Left kidney (tissue), 8 donors: ENCODE measurements around the gene CLSTN1. TPM values are rescaled to one million over a fixed set of nuclear protein-coding genes. Genes with fewer than 3 reads are reported as not detected.
A peak's percentile ranks its signal among the peaks of the same experiment; 100 is the strongest.

Experiments
- DNase-seq: peaks from one replicate; pipeline ENCODE4 v3.0.0-alpha.2; 2013
- long read RNA-seq, 8 donors: transcript quantifications; one replicate each; lab custom pipeline, GENCODE V29; 2026
- polyA plus RNA-seq: library from polyadenylated mRNA; unstranded; fragments of 120-200 nt; gene quantifications from one replicate; pipeline ENCODE4 v1.2.1, GENCODE V29; 2013; ENCODE audit not compliant: insufficient read length

Gene CLSTN1
- 151 TPM for polyA plus RNA-seq
- long read RNA-seq, donor 1, full-length matches to known transcripts: 14 of 52 reads
- long read RNA-seq, donor 1, partial matches to known transcripts: 29 of 52 reads
- long read RNA-seq, donor 1, other reads (novel, unspliced or antisense): 9 of 52 reads
- long read RNA-seq, donor 2, full-length matches to known transcripts: 8 of 27 reads
- long read RNA-seq, donor 2, partial matches to known transcripts: 11 of 27 reads
- long read RNA-seq, donor 2, other reads (novel, unspliced or antisense): 8 of 27 reads
- long read RNA-seq, donor 3, full-length matches to known transcripts: 9 of 26 reads
- long read RNA-seq, donor 3, partial matches to known transcripts: 17 of 26 reads
- long read RNA-seq, donor 3, other reads (novel, unspliced or antisense): 0 of 26 reads
- long read RNA-seq, donor 4: 0 reads
- long read RNA-seq, donor 5, full-length matches to known transcripts: 13 of 18 reads
- long read RNA-seq, donor 5, partial matches to known transcripts: 0 of 18 reads
- long read RNA-seq, donor 5, other reads (novel, unspliced or antisense): 5 of 18 reads
- long read RNA-seq, donor 6, full-length matches to known transcripts: 7 of 74 reads
- long read RNA-seq, donor 6, partial matches to known transcripts: 62 of 74 reads
- long read RNA-seq, donor 6, other reads (novel, unspliced or antisense): 5 of 74 reads
- long read RNA-seq, donor 7, full-length matches to known transcripts: 11 of 95 reads
- long read RNA-seq, donor 7, partial matches to known transcripts: 76 of 95 reads
- long read RNA-seq, donor 7, other reads (novel, unspliced or antisense): 8 of 95 reads
- long read RNA-seq, donor 8, full-length matches to known transcripts: 9 of 15 reads
- long read RNA-seq, donor 8, partial matches to known transcripts: 6 of 15 reads
- long read RNA-seq, donor 8, other reads (novel, unspliced or antisense): 0 of 15 reads

GRCh38 chr1:9823943-9824701 lies at the start of gene CLSTN1:
TSS of gene CLSTN1 (minus strand) at chr1:9823965. CDS start at chr1:9823733, 232 bp downstream.
- DNase-seq: peak; percentile 90

GRCh38 chr1:9873385-9873784 lies 49.6 kb upstream of the CLSTN1 start:
- DNase-seq: no peak

DNA sequence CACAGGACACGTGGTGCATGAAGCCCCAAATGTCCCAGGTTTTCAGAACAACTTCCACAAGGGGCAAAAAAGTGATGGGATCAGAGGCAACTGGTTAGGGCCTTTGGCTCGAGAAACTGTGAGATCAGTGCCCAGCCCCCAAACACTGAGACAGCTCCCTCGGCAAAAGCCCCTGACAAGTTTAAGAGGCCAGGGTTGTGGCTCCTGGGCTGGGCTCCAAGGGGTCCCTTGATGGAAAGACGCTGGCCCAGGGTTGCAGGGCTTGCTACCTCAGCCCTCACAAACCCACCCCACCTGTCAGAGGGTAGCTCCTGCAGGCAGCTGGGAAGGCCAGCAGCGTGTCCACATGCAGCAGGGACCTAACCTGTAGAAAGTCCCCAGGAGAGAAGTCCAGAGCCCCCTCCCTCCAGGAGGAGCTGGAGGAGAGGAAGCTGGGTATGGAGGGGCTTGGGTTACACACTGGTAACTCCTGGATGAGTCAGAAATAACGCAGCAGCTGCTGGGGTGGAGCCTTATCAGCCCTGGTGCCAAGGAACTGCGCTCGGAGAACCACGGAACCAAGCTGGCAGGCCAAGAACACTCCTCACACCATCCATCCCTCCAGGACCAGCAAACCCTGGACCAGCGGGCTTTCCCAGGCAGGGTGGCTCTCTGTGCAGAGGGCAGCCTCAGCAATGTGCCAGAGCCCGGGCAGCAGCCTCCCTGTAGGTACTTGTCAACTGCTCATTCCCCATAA lies 48.8 kb upstream of the CLSTN1 start:
- DNase-seq: no peak

GRCh38 chr1:9871707-9872425 lies 48.1 kb upstream of the CLSTN1 start:
- no peak for DNase-seq

GRCh38 chr1:9871021-9871420 lies 47.3 kb upstream of the CLSTN1 start:
- DNase-seq: no peak

DNA sequence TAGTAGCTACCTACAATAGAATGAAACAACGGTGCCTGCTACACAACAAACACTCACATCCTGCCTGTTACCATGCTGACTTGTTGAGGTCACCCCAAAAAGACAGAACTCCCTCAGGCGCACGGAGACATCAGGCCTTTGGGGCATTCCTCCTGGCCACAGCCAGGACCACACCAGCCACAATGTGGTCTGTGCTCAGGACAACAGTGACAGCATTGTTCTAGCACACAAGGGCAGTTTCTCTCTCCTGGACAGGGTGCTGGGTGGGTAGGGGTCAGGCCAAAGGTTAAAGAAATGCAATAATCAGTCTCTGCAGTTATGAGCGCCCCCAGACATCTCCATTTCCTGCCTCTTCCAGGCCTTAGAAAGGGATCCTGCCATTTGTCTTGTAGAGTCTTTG lies 46.8 kb upstream of the CLSTN1 start:
- DNase-seq: no peak

DNA sequence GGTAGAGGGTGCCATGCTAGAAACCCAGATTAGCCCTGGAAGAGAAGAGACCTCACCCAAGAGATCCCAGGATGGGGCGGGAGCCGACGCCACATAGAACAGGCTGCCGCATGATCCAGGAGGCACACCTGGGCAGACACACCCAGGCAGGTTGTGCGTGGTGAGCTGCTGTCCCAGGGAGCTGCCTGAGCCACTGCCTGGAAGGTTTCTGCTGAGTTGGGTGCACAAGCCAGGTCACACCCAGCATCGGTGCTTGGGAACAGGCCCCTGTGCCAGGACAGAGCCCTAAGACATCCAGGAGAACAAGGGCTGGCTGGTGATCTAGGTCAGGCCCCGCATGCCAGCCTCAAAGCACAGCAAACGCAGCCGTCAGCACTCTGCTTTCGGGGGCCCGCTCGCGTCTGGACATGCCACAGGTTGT lies 46.1 kb upstream of the CLSTN1 start:
- DNase-seq: no peak

DNA sequence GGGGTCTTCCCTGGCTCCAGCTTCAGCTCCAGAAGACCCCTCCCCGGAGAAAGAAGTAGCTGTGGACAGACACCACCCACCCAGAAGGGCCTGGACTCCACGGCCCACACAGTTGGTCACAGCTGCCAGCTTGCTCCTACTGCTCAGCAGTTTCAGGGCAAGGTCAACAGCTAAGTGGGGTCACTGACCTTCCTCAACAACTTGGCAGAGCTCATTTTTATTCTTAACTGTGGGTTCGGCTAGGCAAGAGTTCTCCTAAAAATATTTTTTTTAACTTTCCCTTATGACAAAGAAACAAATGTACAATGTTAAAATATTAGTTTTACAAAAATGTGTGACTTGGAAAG lies 44.5 kb upstream of the CLSTN1 start:
- no peak for DNase-seq

GRCh38 chr1:9867408-9868243 lies 43.9 kb upstream of the CLSTN1 start:
- peak; percentile 68 for DNase-seq

- DNase-seq: no peak
Observed at GRCh38 chr1:9866836-9867235, 43.1 kb upstream of the CLSTN1 start.

- DNase-seq: no peak
Observed at GRCh38 chr1:9865724-9866123, 42.0 kb upstream of the CLSTN1 start.

GRCh38 chr1:9863371-9863770 lies 39.6 kb upstream of the CLSTN1 start:
- DNase-seq: no peak

- no peak for DNase-seq
Observed at GRCh38 chr1:9861360-9861759, 37.6 kb upstream of the CLSTN1 start.

DNA sequence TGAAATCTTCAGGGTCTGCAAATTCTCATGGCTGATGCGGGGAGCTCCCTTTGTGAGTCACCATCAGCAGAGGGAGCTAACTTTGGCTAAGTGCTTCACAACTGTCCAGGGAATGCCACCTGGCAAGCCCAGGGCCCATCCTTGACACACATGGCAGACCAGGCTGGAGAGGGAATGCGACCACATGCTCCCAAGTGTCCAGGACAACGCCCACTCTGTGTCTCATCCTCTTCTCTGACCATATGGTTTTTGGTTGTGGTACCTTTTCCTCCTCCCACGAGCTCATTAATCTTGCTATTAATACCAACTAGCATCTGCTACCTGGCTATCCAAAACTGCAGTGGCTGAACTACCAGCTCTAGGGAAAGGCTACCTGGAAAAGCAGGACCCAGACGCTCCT lies 37.1 kb upstream of the CLSTN1 start:
- no peak for DNase-seq

- no peak for DNase-seq
Observed at GRCh38 chr1:9859281-9860014, 35.7 kb upstream of the CLSTN1 start.

- no peak for DNase-seq
Observed at GRCh38 chr1:9858293-9859035, 34.7 kb upstream of the CLSTN1 start.

- DNase-seq: no peak
Observed at GRCh38 chr1:9855186-9855585, 31.4 kb upstream of the CLSTN1 start.

DNA sequence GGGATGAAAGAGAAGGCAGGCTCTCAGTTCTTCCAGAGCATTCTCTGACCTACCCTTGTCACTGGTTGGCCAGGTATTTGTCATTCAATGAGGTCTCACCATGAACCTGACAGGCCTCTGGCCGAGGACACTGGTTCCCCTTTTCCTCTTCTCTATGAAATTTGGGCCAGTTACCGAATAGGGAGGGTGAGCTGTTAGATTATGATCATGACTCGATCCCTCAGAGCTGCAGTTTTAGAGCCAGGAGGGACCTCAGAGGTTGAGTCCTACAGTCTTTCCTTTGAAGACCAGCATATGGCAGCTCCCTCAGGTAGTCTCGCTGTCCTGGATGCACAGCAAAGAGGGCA lies 29.5 kb upstream of the CLSTN1 start:
- no peak for DNase-seq
